ENCODE measurements around the gene PSME2. TPM values are rescaled to one million over a fixed set of nuclear protein-coding genes. Genes with fewer than 3 reads are reported as not detected.

Gene PSME2
- total and polyA plus RNA-seq, 2 of the 13 experiments (the other 11 are each of a cell fraction or from before 2014, with no cell fraction given) = 332 to 716 TPM

DNA sequence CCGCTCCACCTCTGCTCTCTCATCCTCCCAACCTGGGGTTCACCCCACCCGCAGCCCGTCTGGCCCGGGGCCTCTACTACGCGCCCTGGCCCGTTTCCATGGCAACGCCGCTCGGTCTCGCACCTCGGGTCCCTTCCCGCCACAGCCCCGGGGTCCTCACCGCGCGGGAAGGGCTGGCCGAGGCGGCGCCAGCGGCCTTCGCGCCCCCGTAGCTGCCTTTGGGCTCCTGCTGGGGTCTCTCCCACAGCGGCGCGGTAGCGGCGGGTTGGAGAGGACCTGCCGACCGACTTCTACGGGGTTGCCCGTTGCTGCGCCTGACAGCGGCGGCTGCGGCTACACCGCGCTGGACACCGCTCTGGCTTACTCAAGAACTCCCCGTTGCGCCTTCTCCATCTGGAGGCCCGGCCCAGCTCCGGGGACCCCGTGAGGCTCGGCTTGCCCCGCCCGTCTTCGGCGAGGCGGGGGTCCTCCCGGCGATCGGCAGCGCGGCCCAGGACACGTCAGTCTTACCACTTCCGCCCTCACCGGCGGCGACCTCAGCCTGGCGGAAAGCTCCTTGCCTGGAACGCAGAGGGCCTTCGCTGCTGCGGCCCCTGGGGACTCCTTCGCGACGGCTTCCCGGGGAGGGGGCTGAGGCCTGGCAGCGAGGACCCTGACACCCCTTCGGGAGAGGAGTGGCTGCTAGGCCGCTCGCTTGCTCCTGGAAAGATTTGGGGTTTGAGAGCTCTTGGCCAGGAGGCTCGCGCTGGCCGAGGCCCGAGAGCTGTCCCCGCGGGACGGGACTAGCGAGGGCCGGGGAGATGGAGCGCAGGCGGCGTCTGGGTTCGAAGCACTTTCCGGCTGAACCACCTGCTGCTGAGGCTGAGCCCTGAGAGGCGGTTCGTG, 49.0 kb upstream of the PSME2 start, which contains the start of gene TM9SF1 (continued):
- TF ChIP-seq, protein P1, sequence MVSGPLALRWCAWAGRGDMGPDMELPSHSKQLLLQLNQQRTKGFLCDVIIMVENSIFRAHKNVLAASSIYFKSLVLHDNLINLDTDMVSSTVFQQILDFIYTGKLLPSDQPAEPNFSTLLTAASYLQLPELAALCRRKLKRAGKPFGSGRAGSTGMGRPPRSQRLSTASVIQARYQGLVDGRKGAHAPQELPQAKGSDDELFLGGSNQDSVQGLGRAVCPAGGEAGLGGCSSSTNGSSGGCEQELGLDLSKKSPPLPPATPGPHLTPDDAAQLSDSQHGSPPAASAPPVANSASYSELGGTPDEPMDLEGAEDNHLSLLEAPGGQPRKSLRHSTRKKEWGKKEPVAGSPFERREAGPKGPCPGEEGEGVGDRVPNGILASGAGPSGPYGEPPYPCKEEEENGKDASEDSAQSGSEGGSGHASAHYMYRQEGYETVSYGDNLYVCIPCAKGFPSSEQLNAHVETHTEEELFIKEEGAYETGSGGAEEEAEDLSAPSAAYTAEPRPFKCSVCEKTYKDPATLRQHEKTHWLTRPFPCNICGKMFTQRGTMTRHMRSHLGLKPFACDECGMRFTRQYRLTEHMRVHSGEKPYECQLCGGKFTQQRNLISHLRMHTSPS (CRISPR knock-in tag; IDR thresholded peaks at IDR 0.05; ENCODE audit: low read depth) = peak; percentile 56
- TF ChIP-seq ZNF777 (CRISPR knock-in tag; IDR thresholded peaks at IDR 0.05) = peak; percentile 96
- peak; percentile 99 for TF ChIP-seq EEA1 (CRISPR knock-in tag; IDR thresholded peaks at IDR 0.05; ENCODE audit: borderline replicate concordance)
- peak; percentile 92 for TF ChIP-seq KDM5A (IDR thresholded peaks at IDR 0.05; ENCODE audit: borderline replicate concordance, low read length)
- peak; percentile 100 for TF ChIP-seq ZNF138 (CRISPR knock-in tag; IDR thresholded peaks at IDR 0.05; ENCODE audit: low read depth)
- TF ChIP-seq ZSCAN20 (CRISPR knock-in tag; IDR thresholded peaks at IDR 0.05; ENCODE audit: borderline replicate concordance) = peak; percentile 98
- TF ChIP-seq ZNF20 (CRISPR knock-in tag; IDR thresholded peaks at IDR 0.05) = peak; percentile 95; the same call in 1 of the 2 replicates
- peak; percentile 20; the same call in 1 of the 2 replicates for TF ChIP-seq ZNF513 (CRISPR knock-in tag; conservative IDR thresholded peaks at IDR 0.05)
- TF ChIP-seq ZNF691 (CRISPR knock-in tag; IDR thresholded peaks at IDR 0.05; ENCODE audit: borderline replicate concordance, low read depth) = peak; percentile 97
- TF ChIP-seq ZBTB3 (CRISPR knock-in tag; IDR thresholded peaks at IDR 0.05; ENCODE audit: borderline replicate concordance, low read depth) = peak; percentile 96
- TF ChIP-seq FOSL2 (CRISPR knock-in tag; IDR thresholded peaks at IDR 0.05) = peak; percentile 90
- peak; percentile 99 for TF ChIP-seq ZNF234 (CRISPR knock-in tag; conservative IDR thresholded peaks at IDR 0.05)
- TF ChIP-seq GABPA (IDR thresholded peaks at IDR 0.05; ENCODE audit: low read depth, low read length) = no peak
- TF ChIP-seq GABPA (CRISPR knock-in tag; IDR thresholded peaks at IDR 0.05; ENCODE audit: low read depth) = no peak
- no peak for TF ChIP-seq ZXDC (CRISPR knock-in tag; IDR thresholded peaks at IDR 0.05)
- no peak for TF ChIP-seq ATF4 (CRISPR knock-in tag; IDR thresholded peaks at IDR 0.05)
- TF ChIP-seq ONECUT2 (CRISPR knock-in tag; IDR thresholded peaks at IDR 0.05) = peak; percentile 71; the same call in 1 of the 2 replicates
- TF ChIP-seq MTA1 (CRISPR knock-in tag; IDR thresholded peaks at IDR 0.05; ENCODE audit: borderline replicate concordance) = peak; percentile 87; the same call in 1 of the 2 replicates
- peak; percentile 41 for TF ChIP-seq TBX3 (IDR thresholded peaks at IDR 0.05; ENCODE audit: borderline replicate concordance)
- no peak for TF ChIP-seq SYNCRIP (IDR thresholded peaks at IDR 0.05; ENCODE audit: insufficient read depth, low read depth, low read length)
- TF ChIP-seq GTF3A (CRISPR knock-in tag; conservative IDR thresholded peaks at IDR 0.05) = peak; percentile 99
